Neuron (in vitro differentiated cells): ENCODE data around the gene ZBTB18.
A peak's percentile ranks its signal among the peaks of the same experiment; 100 is the strongest.

Experiments used
- H2AFZ ChIP-seq: one replicate; pipeline ENCODE4 v1.6.1; 2013; ENCODE audit warnings: low read depth, mild to moderate bottlenecking, inconsistent platforms, low read length, moderate library complexity
- H3K27me3 ChIP-seq: one replicate; pipeline ENCODE4 v1.6.1; 2013; ENCODE audit warnings: low read length; ENCODE audit not compliant: insufficient read depth
- H3K36me3 ChIP-seq: one replicate; pipeline ENCODE4 v1.6.1; 2013; ENCODE audit warnings: low read length; ENCODE audit not compliant: insufficient read depth
- H3K4me1 ChIP-seq: one replicate; pipeline ENCODE4 v1.6.1; 2013; ENCODE audit warnings: low read length; ENCODE audit not compliant: insufficient read depth
- H3K4me3 ChIP-seq: 2 replicates; pipeline ENCODE4 v1.5.1; 2013; ENCODE audit warnings: mild to moderate bottlenecking, low read length, moderate library complexity
- H3K9me3 ChIP-seq: one replicate; pipeline ENCODE4 v1.6.1; 2013; ENCODE audit warnings: low read length

Gene ZBTB18

DNA sequence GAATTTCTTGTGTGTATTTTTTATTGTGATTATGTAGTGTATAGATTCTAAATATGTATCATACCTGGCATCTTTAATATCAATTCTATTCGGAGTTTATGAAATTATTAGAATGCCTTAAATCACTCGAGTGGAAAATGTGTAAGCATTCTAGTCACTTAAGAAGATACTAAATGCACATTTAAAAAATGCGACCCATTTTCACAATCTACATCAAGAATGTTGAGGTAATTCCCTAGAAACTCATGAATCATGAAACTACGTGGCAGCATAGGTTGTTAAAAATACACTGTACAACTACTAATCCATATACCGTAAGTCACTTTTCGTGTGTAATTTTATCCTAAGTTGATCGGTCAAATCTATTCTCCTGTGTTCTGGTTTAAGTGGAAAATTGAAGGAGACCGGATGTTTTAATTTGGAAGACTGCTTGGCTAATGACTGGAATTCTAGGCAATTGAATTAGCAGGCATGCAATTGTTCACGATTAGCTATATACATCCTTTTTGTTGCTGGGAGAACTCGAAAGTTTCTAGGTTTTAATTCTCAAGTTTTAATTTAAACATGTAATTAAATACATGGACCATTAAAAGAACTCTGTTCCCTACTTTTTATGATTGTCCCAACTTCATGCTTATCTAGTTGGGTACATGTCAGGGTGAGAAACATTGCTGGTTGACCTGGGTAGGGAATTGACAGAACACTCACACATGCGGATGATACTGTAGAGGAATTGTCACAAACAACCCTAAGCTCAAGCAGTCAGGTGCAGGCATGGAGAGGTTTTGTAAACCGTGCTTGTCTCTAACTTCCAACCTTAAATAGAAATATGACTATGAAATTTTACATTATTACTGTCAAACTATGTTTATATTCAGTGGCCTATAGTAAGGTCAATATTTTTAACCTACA is 6.6 kb downstream of the ZBTB18 start:
- H3K36me3 ChIP-seq, result peaks cover 34% of the 10 kb centered on the region
- H3K4me3 ChIP-seq, result peak overlapping the region; percentile 48
- no peak overlapping the region for H2AFZ ChIP-seq
- H3K9me3 ChIP-seq, result no peaks in the 10 kb centered on the region
- H3K4me1 ChIP-seq, result peaks cover 59% of the 10 kb centered on the region
- no peaks in the 10 kb centered on the region for H3K27me3 ChIP-seq

DNA sequence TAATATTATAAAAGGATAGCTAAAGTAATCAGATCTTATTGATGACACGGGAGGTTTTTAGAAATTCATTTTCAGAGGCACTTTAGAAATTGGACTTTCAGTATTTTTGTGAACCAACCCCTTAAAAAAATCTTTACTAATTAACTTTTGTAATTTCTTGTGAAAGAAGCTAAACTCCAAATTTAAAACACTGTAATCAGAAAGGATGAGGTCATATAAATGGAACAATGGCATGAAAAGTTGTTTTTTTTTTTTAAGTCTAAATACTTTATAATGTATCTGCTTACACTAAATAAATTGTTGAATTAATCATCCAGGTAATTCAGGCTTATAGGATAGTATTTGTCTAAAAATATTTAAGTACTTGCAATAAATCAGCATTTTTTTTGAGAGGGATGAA is 9.0 kb downstream of the ZBTB18 start:
- Histone ChIP-seq H3K27me3 (no peaks in the 10 kb centered on the region), H3K9me3 (no peaks in the 10 kb centered on the region), H3K36me3 (peaks cover 22% of the 10 kb centered on the region), H2AFZ (no peak overlapping the region), H3K4me1 (peaks cover 40% of the 10 kb centered on the region), H3K4me3 (no peak overlapping the region)

DNA sequence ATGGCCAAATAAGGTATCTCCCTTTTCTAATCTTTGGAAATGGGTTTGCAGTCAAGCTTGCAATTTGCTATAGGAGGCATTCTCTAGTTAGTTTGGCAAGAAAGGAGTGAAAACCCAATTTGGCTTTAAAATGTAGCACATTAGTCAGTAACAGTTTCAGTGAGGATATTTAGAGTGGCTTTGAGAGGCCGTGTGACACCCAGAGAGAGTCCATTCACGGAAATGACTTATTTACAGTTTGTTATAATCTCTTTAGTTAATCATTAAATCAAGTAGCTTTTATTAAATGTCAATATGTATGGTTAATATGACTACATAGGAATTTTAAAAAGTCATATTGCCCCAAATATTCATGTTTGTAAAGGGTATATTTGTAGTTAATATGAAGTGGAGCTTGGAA is 9.6 kb downstream of the ZBTB18 start:
- Histone ChIP-seq H3K4me3 (no peak overlapping the region), H3K36me3 (peaks cover 18% of the 10 kb centered on the region), H2AFZ (no peak overlapping the region), H3K27me3 (no peaks in the 10 kb centered on the region), H3K9me3 (no peaks in the 10 kb centered on the region), H3K4me1 (peaks cover 41% of the 10 kb centered on the region)

DNA sequence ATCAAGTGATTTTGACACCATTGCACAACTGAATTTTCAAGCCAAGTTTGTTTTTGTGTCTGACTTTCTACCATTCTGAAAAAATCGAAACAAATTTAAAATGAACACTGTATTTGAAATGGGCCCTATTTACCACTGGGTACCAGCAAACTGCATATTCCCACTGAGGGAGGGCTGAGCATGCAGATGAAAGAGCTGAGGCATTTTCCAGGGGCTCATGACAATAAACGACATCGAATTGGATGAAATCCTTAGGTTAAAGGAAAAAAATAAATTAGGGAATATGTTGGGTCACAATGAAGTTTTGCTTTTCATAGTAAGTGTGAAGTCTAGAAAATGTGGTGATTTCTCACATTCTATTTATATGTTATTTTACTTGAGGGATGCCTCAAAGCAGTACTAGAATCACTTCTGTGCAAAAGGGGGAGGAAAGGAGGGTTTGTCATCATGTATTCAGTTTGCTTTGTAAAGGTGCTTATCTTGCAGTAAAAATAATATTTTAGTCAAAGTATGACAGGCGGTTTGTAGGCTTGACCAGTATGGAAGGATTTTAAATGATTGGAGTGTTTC is 11.2 kb downstream of the ZBTB18 start:
- Histone ChIP-seq H3K4me3 (no peak overlapping the region), H3K9me3 (no peaks in the 10 kb centered on the region), H3K36me3 (peaks cover 7% of the 10 kb centered on the region), H3K27me3 (no peaks in the 10 kb centered on the region), H3K4me1 (peaks cover 26% of the 10 kb centered on the region), H2AFZ (no peak overlapping the region)

DNA sequence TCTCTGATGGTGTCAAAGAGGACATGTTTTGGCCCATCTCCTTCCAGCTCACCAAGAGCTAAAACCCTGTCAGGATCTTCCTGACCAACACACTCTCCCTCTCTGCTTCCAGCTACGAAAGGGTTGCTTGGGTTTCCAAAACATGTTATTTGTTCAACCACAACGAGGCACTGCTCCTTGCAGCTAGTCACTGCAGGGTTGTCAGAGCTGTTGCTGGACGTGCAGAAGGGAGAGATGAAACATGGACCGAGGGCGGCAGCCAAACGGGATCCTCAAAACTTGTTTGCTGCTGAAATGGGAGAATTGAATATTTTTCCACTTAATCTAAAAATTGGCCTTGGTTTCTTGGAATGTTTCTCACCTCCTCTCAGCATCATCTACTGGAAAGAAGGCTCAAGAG is 12.4 kb downstream of the ZBTB18 start:
- Histone ChIP-seq H3K4me1 (peaks cover 15% of the 10 kb centered on the region), H3K27me3 (no peaks in the 10 kb centered on the region), H3K4me3 (no peak overlapping the region), H3K36me3 (no peaks in the 10 kb centered on the region), H3K9me3 (no peaks in the 10 kb centered on the region), H2AFZ (no peak overlapping the region)

DNA sequence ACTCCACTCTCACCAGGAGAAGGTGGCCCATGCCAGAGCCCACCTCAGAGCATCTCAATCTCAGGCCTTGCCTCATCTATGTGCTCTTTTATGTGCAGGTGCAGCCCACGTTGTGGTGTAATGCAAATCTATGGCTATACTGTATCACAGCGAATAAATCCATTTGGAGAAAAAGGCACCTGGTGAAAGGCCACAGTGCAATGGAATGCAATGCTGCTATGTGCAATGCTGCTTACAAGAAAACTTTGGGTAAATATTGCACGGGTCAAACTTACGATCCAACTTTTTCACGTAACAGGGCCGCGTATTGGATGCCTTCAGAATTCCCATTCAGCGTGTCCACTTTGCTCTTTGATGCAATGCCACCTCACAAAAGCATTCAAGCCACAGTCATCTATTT is 13.5 kb downstream of the ZBTB18 start:
- H3K27me3 ChIP-seq, result no peaks in the 10 kb centered on the region

DNA sequence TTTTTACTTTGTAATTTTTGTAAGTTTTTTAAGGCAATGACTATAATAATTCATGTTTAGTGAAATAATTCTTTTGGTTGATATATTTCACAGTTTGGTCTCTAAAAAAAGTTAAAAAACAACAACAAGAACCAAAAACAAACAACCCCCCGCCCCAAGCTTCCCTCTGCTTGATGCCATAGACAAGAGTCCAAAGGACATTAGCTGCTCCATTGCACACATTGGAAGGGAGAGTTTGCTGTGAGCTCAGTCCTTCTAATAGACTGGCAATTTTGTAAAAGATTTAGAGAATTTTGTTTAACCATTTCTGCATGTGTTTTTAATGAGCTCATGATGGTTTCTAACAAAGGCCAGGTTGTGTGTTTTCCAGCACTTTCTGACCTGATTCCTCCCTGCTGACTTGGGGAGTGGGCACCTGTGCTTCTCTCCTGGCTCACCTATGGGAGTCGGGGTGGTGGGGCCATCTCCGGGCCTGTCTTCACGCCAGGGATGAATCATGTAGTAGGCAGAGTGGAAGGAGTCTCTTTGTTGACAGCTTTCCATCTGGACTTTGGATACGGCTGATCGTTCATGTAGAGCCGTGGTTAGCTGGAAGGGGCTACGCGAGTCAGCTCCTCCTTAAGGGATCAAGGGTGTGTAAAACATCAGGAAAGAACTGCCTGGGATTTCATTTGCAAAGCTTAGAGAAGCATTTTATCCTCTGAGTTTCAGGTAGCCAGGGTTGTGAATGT is 14.1 kb downstream of the ZBTB18 start:
- no peaks in the 10 kb centered on the region for H3K27me3 ChIP-seq
- H3K9me3 ChIP-seq, result peaks cover 2% of the 10 kb centered on the region
- no peaks in the 10 kb centered on the region for H3K36me3 ChIP-seq
- no peak overlapping the region for H2AFZ ChIP-seq
- no peak overlapping the region for H3K4me3 ChIP-seq
- peaks cover 6% of the 10 kb centered on the region for H3K4me1 ChIP-seq

More for the DNA sequence above, 13.5 kb downstream of the ZBTB18 start:
- Histone ChIP-seq H3K36me3 (no peaks in the 10 kb centered on the region), H3K4me3 (no peak overlapping the region), H3K4me1 (peaks cover 6% of the 10 kb centered on the region), H2AFZ (no peak overlapping the region), H3K9me3 (no peaks in the 10 kb centered on the region)

DNA sequence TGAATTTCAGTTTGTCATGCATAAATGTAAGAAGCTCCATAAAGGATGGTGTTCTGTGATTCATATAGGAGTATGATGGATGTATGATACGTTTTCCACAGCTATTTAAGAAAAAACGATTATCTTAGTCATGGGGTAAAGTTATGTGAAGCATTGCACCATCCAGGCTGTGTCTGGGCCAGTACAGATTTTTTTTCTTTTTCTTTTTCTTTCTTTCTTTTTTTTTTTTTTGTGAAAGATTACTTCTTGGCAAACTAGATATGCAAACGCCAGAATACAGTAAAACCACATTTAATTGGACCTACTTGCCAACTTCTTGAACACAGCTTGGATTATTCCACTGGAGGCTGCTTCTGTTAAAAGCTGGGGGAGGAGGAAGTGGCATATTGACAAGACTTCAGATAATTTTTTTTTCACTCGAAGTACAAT is 14.9 kb downstream of the ZBTB18 start:
- Histone ChIP-seq H3K36me3 (no peaks in the 10 kb centered on the region), H3K4me3 (no peak overlapping the region), H2AFZ (no peak overlapping the region), H3K4me1 (peaks cover 6% of the 10 kb centered on the region), H3K27me3 (no peaks in the 10 kb centered on the region), H3K9me3 (peaks cover 2% of the 10 kb centered on the region)

DNA sequence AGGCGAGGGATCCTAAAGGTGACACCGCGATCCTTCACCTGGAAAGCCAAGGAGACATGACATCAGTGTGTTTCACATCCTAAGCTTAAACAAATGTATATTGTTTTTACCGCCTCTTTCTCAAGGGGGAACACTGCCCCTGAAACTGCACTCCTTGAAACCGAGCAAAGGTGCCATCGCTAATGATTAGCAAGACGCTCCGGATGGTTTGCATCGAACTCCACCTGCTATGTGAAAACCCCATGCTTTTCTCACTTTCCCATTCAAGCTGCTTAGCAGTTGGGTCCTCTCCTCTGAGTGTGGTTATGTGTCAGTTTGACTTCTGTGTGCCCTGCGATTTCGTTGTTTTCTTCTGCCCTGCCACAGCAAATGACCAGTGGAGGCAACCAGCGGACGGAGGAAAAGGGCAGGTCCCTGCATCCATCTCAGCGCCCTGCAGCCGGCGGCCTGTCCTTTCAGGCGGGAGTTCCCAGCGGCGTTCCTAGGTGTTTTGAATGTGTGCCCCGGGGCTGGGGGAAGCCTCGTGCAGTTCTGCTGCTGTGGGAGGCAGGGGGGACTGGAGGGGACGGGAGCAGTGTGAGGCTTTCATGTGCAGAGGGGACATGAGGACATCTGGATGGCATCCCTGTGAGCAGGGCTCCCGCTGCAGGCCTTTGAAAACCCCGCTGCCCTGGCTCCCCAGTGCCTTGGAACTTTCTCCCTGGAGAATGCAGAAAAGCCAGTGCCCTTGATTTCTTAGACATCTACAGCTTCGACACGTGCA is 16.1 kb downstream of the ZBTB18 start:
- no peaks in the 10 kb centered on the region for H3K27me3 ChIP-seq
- H2AFZ ChIP-seq, result no peak overlapping the region
- peaks cover 3% of the 10 kb centered on the region for H3K9me3 ChIP-seq
- H3K36me3 ChIP-seq, result no peaks in the 10 kb centered on the region
- H3K4me1 ChIP-seq, result peaks cover 6% of the 10 kb centered on the region
- H3K4me3 ChIP-seq, result no peak overlapping the region

DNA sequence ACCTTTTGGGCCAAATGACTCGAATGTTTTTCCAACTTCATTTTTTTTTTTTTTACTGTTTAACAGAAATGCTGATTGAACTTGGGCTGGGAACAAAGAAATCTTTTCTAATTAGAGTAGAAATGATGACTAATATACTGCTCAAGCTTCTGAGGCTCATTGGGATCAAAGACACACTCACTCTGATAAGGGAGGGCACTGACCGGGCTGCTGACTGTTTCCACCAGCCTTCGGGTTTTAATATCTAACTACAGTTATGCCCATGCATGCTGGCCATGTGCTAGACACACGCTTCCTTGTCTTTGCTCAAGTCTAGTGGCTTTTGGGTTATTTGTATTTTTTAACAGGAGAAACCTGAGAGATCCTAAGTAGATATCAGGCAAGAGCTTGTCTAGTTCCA is 16.8 kb downstream of the ZBTB18 start:
- no peak overlapping the region for H2AFZ ChIP-seq
- no peak overlapping the region for H3K4me3 ChIP-seq
- peaks cover 6% of the 10 kb centered on the region for H3K4me1 ChIP-seq
- H3K9me3 ChIP-seq, result peaks cover 4% of the 10 kb centered on the region
- H3K27me3 ChIP-seq, result no peaks in the 10 kb centered on the region
- H3K36me3 ChIP-seq, result no peaks in the 10 kb centered on the region

DNA sequence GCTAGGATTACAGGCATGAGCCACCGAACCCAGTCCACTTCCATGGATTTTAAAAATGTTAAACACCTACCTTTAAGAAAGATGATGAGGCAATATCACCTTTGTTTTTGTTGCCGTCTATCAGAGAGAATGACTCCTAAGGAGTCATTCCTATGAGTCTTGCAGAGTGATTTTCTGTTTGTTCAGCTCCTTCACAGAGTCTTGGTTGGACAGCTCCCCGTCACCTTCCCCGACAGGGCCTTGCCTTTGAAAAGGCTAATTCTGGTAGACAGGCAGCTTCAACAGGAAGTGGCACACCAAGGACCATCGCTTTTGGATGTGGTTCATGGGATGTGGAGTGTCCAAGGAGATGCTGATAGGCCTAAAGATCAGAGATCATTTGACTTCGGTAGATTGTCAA is 17.5 kb downstream of the ZBTB18 start:
- no peaks in the 10 kb centered on the region for H3K27me3 ChIP-seq
- peaks cover 4% of the 10 kb centered on the region for H3K9me3 ChIP-seq
- H3K4me3 ChIP-seq, result no peak overlapping the region
- H3K36me3 ChIP-seq, result no peaks in the 10 kb centered on the region
- H3K4me1 ChIP-seq, result peaks cover 6% of the 10 kb centered on the region
- H2AFZ ChIP-seq, result no peak overlapping the region

DNA sequence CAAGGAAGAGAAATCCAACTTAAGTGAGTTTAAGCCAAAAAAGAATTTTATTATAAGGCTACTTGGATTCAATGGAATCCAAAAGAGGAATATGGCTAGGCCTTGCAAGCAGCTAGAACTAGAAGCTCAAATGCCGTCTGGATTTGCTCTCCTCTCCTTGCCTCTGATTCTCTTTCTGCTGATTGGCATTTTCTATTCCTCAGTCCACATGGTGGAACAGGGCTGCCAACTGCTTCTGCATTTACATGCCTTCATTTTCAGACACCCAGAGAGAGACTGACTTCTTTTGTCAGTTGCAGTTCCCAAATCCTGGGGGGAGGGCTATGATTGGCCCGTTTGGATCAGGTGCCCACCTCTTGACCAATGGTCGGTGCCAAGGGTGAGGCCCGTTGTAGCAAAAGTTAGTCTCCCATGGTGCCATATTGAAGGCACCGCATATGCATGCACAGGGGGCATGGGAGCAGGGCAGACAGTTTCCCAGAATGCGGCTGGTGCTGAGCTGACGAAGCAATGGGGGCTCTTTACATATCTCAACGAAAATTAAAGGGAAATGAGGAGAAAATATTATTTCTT is 18.3 kb downstream of the ZBTB18 start:
- Histone ChIP-seq H3K36me3 (no peaks in the 10 kb centered on the region), H3K4me3 (no peak overlapping the region), H3K9me3 (peaks cover 4% of the 10 kb centered on the region), H2AFZ (no peak overlapping the region), H3K4me1 (peaks cover 6% of the 10 kb centered on the region), H3K27me3 (no peaks in the 10 kb centered on the region)
